AG09319 (cell line): ENCODE results near the gene PRR5.

ENCODE experiments used
- DNase-seq: peaks from one replicate; pipeline ENCODE4 v3.0.0-alpha.2; 2010; ENCODE audit warnings: low read depth; ENCODE audit errors: extremely low read depth
- CTCF ChIP-seq: IDR thresholded peaks from 2 replicates; pipeline ENCODE4 v1.5.1; 2011; ENCODE audit warnings: low read depth, mild to moderate bottlenecking, inconsistent platforms, low read length, moderate library complexity

Gene PRR5

DNA sequence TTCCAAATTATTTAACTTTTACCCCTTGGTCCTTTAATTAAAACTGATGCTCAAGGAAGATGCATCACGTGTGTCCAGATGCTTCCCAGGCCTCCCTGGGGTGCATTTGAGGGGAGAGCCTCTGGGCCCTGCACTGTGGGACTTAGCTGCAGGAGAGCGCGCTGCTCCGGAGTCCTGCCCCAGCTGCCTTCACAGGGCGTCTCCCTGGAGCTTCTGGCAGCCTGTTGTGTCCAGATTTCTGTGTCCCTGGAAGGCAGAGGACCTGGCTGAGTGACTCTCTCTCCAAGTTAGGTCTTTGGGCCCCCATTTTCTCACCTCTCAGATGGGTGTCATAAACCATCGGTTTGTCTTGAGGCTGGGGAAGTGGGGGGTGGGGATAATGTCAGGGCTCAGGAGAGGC, 53.4 kb downstream of the PRR5 start:
- DNase-seq: no peak
- TF ChIP-seq CTCF: no peak

DNA sequence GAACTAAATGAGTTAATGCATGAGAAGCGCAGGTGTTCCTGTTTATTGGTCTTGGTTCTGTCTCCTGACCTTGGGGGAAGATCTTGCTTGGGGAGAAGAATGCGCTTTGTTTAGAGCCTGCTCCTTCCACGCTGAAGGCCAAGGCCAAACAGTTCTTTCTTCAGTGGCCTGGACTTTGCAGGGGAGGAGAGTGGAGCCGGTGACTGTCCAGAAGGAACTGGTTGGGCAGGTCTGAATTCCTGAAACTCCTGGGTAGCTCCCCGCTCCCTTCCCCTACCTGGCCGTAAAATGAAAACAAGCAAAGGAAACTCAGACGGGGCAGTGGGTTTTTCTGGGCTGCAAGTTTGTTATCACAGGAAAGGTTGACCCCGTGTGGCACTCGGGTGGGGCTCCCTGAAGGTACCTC, 54.0 kb downstream of the PRR5 start:
- TF ChIP-seq CTCF: no peak
- DNase-seq: no peak

DNA sequence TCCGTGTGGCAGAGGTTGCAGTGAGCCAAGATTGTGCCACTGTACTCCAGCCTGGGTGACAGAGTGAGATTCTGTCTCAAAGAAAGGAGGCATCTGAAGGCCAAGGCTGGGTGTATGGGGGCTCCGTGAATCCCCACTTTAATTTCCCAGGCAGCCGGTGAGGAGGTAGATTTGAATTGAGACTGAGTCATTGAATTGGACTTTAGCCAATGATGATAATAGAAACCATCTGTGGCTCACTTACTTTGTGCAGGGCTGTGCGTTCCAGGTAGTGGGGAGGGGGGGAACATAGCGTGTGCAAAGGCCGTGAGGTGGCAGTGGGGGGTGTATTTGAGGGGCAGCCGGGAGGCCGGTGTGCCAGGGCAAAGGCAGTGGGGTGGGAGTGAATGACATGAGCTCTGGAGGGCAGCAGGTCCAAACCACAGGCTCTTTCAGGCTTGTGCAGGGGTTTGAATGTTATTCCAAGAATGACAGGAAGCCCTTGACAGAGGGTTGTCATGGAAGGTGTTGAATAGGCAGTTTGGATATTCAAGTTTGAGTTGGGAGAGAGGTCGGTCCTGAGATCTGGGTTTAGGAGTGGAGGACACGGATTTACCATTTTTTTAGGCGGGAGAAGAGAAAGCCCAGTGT, 56.5 kb downstream of the PRR5 start:
- DNase-seq: no peak
- no peak for TF ChIP-seq CTCF

DNA sequence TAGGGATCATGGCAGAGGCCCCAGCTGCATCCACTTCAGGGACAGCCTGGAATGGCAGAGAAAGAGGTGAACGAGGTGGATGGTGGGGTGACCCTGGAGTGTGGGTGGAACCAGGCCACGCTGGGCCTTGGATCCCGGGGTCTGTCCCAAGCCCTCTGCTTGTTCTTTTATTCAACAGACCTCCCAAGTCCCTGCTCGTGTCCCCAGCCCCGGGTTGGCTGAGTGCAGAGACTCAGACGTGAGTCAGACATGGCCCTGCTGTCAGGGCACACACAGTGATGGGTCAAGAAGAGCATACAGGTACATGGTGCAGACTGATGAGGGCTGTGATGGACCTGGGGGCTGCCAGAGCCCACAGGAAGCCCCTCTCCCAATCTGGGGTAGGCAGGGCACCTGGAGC, 57.0 kb downstream of the PRR5 start:
- TF ChIP-seq CTCF: no peak
- no peak for DNase-seq

DNA sequence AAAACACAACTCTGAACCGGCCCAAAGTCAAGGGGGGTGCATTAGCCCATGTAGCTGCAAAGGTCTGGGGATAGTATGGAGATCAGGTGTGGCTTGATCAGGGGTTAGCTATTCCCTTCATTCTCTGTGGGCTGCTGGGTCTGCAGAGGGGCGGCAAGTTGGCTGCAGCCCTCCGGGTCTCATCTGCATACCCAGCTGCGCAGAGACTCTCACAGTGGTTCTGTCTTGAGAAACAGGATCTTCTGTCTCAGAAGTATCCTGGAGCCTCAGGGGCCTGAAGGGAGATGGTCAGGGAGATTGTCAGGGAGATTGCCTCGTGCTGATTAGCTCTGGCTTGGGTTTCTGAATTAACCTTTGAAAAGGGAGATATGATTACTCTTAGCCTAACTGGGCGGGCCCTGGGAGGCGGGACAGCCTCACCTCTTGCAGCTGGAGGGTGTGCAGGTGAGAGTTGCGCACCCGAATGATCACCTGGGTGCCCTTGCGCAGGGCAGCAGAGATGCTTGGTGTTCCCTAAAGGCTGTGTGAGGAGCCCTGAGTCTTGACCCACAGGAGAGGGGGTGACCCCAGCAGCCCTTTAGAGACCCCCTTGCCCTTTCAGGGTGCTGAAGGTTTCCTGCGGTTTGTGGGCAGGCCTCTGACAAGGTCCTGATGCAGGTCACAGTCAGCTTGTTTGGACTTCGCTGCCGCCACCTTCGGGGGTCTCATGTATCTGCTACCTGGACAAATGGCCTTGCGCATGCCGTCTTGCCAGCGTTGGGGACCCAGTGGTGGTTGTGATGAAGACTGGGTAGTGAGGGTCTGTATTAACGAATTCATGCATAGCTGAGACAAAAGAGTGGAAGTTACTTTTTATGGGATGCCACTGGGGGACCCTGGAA, 57.7 kb downstream of the PRR5 start:
- no peak for TF ChIP-seq CTCF
- DNase-seq: no peak

DNA sequence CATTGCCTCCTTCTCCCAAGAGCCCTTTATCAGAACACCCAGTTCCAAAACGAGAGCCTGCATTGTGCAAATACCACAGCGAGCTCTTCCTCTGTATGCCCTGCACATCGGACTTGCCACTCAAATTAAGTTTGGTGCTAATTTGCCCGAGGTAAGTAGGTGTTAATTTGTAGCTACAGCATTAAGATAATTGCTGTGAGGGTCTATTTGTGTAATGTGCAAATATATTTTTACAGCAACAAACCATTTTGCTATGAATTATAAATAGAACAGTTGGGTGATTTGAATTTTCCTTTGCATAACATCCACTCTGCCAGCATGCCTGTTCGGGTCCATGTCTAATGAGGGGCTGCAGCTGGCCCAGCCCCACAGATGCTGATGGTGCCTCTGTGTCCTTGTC, 58.5 kb downstream of the PRR5 start:
- no peak for DNase-seq
- TF ChIP-seq CTCF: no peak

DNA sequence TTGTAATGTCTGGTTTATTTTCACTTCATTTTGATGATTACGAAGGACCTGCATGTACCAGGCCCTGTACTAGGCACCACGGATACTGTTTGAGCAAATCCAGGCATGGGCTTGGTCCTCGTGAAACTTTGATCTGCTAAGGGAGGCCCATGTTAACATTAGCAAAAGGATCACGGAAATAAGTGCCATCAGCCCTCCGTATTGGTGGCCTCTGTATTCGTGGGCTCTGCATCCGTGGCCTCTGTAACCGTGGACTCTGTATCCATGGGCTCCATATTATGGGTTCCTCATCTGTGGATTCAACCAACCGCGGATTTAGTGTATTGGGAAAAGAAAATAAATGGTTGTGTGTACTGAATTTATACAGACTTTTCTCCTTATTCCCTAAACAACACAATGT, 59.0 kb downstream of the PRR5 start:
- TF ChIP-seq CTCF: no peak
- no peak for DNase-seq
